Esophagus (tissue), 2 donors: ENCODE data around the gene RFC2. TPM values are rescaled to one million over a fixed set of nuclear protein-coding genes. Genes with fewer than 3 reads are reported as not detected.
"Not testable (repeated sequence)": the region's sequence is repeated elsewhere in the genome, so short reads cannot be mapped to it uniquely, and the experiment has no call there.

ENCODE experiments used
- H3K27ac ChIP-seq, 2 donors: one replicate each; pipeline ENCODE4 v1.5.1; 2013; ENCODE audit warnings: low read depth in 2 of 2, mild to moderate bottlenecking in 2 of 2, inconsistent platforms in 1 of 2, low read length in 1 of 2, moderate library complexity in 1 of 2
- H3K27me3 ChIP-seq, 2 donors: one replicate each; pipeline ENCODE4 v1.6.1; 2013; ENCODE audit warnings: low read length in 2 of 2, control low read depth in 1 of 2, mild to moderate bottlenecking in 1 of 2; ENCODE audit not compliant: insufficient read depth in 2 of 2, control insufficient read depth in 1 of 2
- H3K36me3 ChIP-seq, 2 donors: one replicate each; pipeline ENCODE4 v1.6.1; 2013; ENCODE audit warnings: low read length in 1 of 2; ENCODE audit not compliant: control insufficient read depth in 2 of 2, insufficient read depth in 2 of 2
- H3K4me1 ChIP-seq, 2 donors: one replicate each; pipeline ENCODE4 v1.6.1; 2013; ENCODE audit warnings: low read length in 1 of 2; ENCODE audit not compliant: control insufficient read depth in 2 of 2, insufficient read depth in 2 of 2
- H3K4me3 ChIP-seq, 2 donors: one replicate each; pipeline ENCODE4 v1.5.1; 2013; ENCODE audit warnings: low read length in 2 of 2, mild to moderate bottlenecking in 2 of 2, low read depth in 1 of 2, moderate library complexity in 1 of 2
- H3K9me3 ChIP-seq, 2 donors: one replicate each; pipeline ENCODE4 v1.6.1; 2013; ENCODE audit warnings: mild to moderate bottlenecking in 2 of 2, low read depth in 1 of 2, low read length in 1 of 2, moderate library complexity in 1 of 2; ENCODE audit not compliant: control insufficient read depth in 2 of 2, insufficient read depth in 1 of 2
- WGBS, 2 donors: extraction: QIAGEN DNeasy Blood & Tissue Kit; methylation state at CpG; one replicate each; pipeline ENCODE4 v1.1.7; 2013; 5-methylcytosine and 5-hydroxymethylcytosine counted together
- polyA plus RNA-seq, 2 donors: library from polyadenylated mRNA; stranded (reverse); fragments of 200-250 nt; gene quantifications; one replicate each; pipeline ENCODE4 v1.2.3, GENCODE V29; 2013
- donor health status: healthy with polysubstance abuse.
- donor health status: Bipolar disorder and iron deficiency.

Gene RFC2
- polyA plus RNA-seq, 2 donors = 20.0 to 26.7 TPM

- Histone ChIP-seq H3K4me3 (no peak overlapping the region), H3K27ac (no peak overlapping the region), H3K9me3 (no peaks in the 10 kb centered on the region), H3K36me3 (peaks cover 9 to 36% of the 10 kb centered on the region in 2 donors), H3K4me1 (no peaks in the 10 kb centered on the region), H3K27me3 (no peaks in the 10 kb centered on the region)
- WGBS, 2 donors = 76 to 82% methylated on average over 13 of the region's 13 CpGs
These were observed 20.4 kb downstream of the RFC2 start for GRCh38 chr7:74233655-74234285.

GRCh38 chr7:74231232-74231590, 23.0 kb downstream of the RFC2 start:
- 89 to 91% methylated on average over 12 of the region's 12 CpGs for WGBS, 2 donors
- H3K9me3 ChIP-seq = no peaks in the 10 kb centered on the region
- H3K27ac ChIP-seq = no peak overlapping the region
- H3K27me3 ChIP-seq = no peaks in the 10 kb centered on the region
- no peaks in the 10 kb centered on the region for H3K4me1 ChIP-seq
- H3K4me3 ChIP-seq = no peak overlapping the region
- peaks cover 2 to 22% of the 10 kb centered on the region in 2 donors for H3K36me3 ChIP-seq

DNA sequence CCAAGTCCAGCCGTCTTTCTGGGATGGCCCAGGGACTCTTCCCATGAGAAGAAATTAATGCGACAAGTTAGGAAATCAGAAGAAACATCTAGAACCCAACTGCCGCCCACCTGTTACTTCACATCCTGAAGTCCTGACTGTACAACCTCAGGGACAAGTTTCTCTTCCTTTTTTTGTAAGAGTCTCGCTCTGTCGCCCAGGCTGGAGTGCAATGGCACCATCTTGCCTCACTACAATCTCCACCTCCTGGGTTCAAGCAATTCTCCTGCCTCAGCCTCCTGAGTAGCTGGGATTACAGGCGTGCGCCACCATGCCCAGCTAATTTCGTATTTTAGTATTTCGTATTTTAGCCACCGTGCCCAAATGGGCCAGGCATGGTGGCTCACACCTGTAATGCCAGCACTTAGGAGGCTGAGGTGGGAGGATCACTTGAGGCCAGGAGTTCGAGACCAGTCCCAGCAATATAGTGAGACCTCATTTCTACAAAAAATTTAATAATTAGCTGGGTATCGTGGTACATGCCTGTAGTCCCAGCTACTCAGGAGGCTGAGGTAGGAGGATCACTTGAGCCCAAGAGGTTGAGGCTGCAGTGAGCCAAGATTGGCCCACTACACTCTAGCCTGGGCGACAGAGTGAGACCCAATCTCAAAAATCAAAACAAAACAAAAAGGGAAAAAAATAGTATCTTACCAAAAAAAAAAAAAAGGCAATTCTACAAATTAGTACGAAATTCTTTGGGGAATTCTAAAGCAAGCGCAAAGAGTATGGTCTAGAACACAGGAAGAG, 23.6 kb downstream of the RFC2 start:
- no peaks in the 10 kb centered on the region for H3K9me3 ChIP-seq
- no peaks in the 10 kb centered on the region for H3K27me3 ChIP-seq
- 94% methylated on average over 15 of the region's 15 CpGs for WGBS, 2 donors
- no peak overlapping the region for H3K4me3 ChIP-seq
- no peaks in the 10 kb centered on the region for H3K4me1 ChIP-seq
- H3K36me3 ChIP-seq = peaks cover 2 to 22% of the 10 kb centered on the region in 2 donors
- H3K27ac ChIP-seq = no peak overlapping the region

DNA sequence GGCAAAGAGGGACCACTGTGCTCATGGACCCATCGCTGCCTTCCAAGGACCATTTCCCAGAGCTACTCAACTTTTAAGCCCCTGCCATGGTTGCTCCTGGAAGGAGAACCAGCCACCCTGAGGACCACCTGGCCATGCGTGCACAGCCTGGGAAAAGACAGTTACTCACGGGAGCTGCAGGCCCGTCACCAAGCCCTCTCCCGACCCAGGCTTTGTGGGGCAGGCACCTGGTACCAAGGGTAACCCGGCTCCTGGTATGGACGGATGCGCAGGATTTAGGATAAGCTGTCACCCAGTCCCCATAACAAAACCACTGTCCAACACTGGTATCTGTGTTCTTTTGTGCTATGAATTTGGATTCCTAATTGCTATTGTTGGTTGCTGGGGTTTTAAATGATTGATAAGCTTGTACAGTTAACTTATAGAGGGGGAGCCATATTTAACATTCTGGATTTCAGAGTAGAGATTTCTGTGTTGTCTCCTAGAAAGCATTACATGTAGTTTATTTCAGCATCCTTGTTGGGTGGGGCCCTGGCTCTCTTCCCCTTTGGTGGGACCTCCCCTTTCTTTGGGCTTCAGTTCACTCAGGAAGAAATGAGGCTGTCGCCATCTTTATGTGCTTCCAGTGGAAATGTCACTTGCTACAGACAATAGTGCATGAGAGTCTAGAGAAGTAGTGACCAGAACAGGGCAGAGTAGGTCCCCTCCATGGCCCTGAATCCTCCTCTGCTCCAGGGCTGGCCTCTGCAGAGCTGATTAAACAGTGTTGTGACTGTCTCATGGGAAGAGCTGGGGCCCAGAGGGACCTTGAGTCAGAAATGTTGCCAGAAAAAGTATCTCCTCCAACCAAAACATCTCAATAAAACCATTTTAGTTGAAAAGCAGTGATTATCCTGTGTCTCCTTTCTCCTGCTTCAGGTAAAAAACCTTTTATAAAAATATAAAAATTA, 25.0 kb downstream of the RFC2 start:
- Histone ChIP-seq H3K4me3 (no peak overlapping the region), H3K27me3 (no peaks in the 10 kb centered on the region), H3K27ac (no peak overlapping the region), H3K36me3 (peaks cover 2 to 21% of the 10 kb centered on the region in 2 donors), H3K4me1 (no peaks in the 10 kb centered on the region), H3K9me3 (no peaks in the 10 kb centered on the region)
- WGBS, 2 donors = 91 to 93% methylated on average over 9 of the region's 9 CpGs

GRCh38 chr7:74226633-74227032, 27.6 kb downstream of the RFC2 start:
- 71 to 84% methylated on average over 5 of the region's 5 CpGs for WGBS, 2 donors
- no peaks in the 10 kb centered on the region for H3K4me1 ChIP-seq

DNA sequence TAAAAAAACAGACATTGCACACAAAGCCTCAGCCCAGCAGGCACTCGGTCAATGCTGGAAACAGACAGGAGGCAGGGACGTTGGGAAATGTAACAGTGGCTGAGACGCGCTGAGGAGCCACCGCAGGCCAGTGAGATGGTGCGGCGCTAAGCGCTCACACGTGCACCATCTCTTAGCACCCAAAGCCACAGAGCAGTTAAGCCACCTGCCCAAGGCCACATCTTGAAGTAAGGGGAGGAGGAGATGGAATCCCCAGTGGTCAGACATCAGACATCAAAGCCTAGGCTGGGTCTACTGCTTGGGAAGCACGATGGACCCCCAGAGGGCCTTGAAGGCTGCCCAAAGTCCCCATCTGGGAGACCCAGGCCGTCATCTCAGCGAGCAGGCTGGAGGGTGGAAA, 28.8 kb downstream of the RFC2 start:
- no peaks in the 10 kb centered on the region for H3K9me3 ChIP-seq
- H3K36me3 ChIP-seq = peaks cover 2 to 8% of the 10 kb centered on the region in 2 donors
- H3K27me3 ChIP-seq = no peaks in the 10 kb centered on the region
- 89 to 90% methylated on average over 12 of the region's 12 CpGs for WGBS, 2 donors
- no peak overlapping the region for H3K4me3 ChIP-seq
- H3K4me1 ChIP-seq = no peaks in the 10 kb centered on the region
- no peak overlapping the region for H3K27ac ChIP-seq

More at GRCh38 chr7:74226633-74227032, 27.6 kb downstream of the RFC2 start:
- H3K9me3 ChIP-seq = no peaks in the 10 kb centered on the region
- peaks cover 2 to 11% of the 10 kb centered on the region in 2 donors for H3K36me3 ChIP-seq
- H3K4me3 ChIP-seq = no peak overlapping the region
- no peaks in the 10 kb centered on the region for H3K27me3 ChIP-seq
- no peak overlapping the region for H3K27ac ChIP-seq

- H3K36me3 ChIP-seq, H3K27ac ChIP-seq, H3K27me3 ChIP-seq, H3K9me3 ChIP-seq, H3K4me1 ChIP-seq, H3K4me3 ChIP-seq: not testable (repeated sequence)
- WGBS, 2 donors = 93 to 95% methylated on average over 13 of the region's 13 CpGs
These were observed 29.3 kb downstream of the RFC2 start for GRCh38 chr7:74224907-74225306.

DNA sequence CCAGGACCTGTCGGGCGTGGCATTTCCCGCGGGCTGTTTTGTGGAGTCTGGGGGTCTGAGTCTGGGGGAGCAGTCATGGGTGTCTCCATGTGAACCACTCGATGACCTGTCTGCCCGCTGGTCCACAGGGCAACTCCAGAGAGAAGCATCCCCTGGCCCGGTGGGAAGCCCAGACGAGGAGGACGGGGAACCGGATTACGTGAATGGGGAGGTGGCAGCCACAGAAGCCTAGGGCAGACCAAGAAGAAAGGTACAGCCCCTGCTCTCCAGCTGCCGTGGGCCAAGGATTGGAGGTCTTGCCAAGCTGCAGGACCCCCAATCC, 29.7 kb downstream of the RFC2 start:
- no peak overlapping the region for H3K27ac ChIP-seq
- H3K4me3 ChIP-seq = no peak overlapping the region
- 78% methylated on average over 12 of the region's 12 CpGs for WGBS, 2 donors
- no peaks in the 10 kb centered on the region for H3K9me3 ChIP-seq
- H3K36me3 ChIP-seq = peaks cover 1 to 8% of the 10 kb centered on the region in 2 donors
- peaks cover 0 to 2% of the 10 kb centered on the region in 2 donors for H3K4me1 ChIP-seq
- H3K27me3 ChIP-seq = no peaks in the 10 kb centered on the region

GRCh38 chr7:74223711-74224510, 30.3 kb downstream of the RFC2 start:
- Histone ChIP-seq H3K27me3 (no peaks in the 10 kb centered on the region), H3K4me3 (no peak overlapping the region), H3K9me3 (no peaks in the 10 kb centered on the region), H3K4me1 (peaks cover 0 to 2% of the 10 kb centered on the region in 2 donors), H3K27ac (no peak overlapping the region), H3K36me3 (peaks cover 0 to 7% of the 10 kb centered on the region in 2 donors)
- WGBS, 2 donors = 48 to 58% methylated on average over 18 of the region's 18 CpGs
